Measurements from ENCODE around the gene IER3.

- TF ChIP-seq CTCF (IDR thresholded peaks at IDR 0.05; ENCODE audit: insufficient read depth, low read length), result no peak
- TF ChIP-seq POLR2AphosphoS5 (IDR thresholded peaks at IDR 0.05; ENCODE audit: low read depth), result no peak
- TF ChIP-seq GABPA (IDR thresholded peaks at IDR 0.05; ENCODE audit: low read depth), result no peak
Measured at GRCh38 chr6:30769853-30770524, 25.6 kb upstream of the IER3 start.

Measured in HL-60 (cell line).